Measurements from ENCODE around the gene EPB42. TPM values are rescaled to one million over a fixed set of nuclear protein-coding genes. Genes with fewer than 3 reads are reported as not detected.
"Not testable (repeated sequence)": the region's sequence is repeated elsewhere in the genome, so short reads cannot be mapped to it uniquely, and the experiment has no call there.

EPB42 gene
- polyA plus RNA-seq, 1 donor (not counting 4 experiments of a cell fraction or from before 2014, with no cell fraction given): not detected

DNA sequence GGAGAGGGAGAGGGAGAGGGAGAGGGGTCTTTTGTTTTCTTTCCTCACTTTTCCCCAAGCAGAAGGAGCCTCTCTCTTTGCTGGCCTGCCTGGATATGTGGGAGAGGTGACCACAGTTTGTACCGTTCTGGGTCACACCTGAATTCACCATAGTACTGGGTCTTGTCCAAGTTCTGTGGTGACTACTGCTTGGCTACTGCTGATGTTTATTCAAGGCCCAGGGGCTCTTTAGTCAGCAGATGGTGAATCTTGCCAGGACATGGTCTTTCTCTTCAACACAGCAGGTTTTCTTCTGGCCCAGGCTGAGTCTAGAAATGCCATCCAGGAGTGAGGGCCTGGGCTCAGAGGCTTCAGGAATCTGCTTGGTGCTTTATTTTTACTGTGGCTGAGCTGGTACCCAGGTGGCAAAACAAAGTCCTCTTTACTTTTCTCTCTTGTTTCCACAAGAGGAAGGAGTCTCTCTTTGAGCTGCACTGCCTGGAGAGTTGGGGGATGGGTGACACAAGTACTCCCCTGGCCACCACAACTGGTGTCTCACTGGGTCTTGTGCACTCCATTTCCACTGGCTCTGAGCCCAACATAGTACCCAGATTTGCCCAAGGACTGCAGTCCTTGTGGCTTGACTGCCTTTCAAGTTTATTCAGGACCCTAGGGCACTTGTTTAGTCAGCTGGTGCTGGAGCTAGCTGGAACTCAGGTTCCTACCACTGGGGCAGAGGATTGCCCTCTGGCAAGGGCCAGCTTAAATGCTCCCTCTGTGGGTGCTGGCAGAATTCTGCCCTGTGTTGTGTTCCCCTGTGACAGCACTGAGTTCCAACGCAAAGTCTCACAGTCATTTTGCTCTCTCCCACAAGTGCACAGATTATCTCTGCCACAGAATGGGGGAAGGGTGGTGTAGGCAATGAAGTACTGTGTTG is 52.4 kb downstream of the EPB42 start:
- H3K27me3 ChIP-seq (ENCODE audit: control insufficient read depth, extremely low read depth, insufficient read depth, low read length): no peaks in the 10 kb centered on the region
- H3K9me3 ChIP-seq (ENCODE audit: control insufficient read depth, low read depth, low read length): no peaks in the 10 kb centered on the region
- no peaks in the 10 kb centered on the region for H3K36me3 ChIP-seq (ENCODE audit: control insufficient read depth in 2 of 2, extremely low read depth in 1 of 2, insufficient read depth in 2 of 2, low read length in 2 of 2)
- no peaks in the 10 kb centered on the region for H3K79me2 ChIP-seq (ENCODE audit: control insufficient read depth, insufficient read depth, low read length)
- peaks cover 17% of the 10 kb centered on the region for H3K4me1 ChIP-seq (ENCODE audit: control insufficient read depth, extremely low read depth, insufficient read depth, low read length)
- H3K27ac ChIP-seq (ENCODE audit: control insufficient read depth, insufficient read depth, low read length): peak overlapping the region; percentile 16
- TF ChIP-seq EZH2 (IDR thresholded peaks at IDR 0.05; ENCODE audit: low read length): no peak
- TF ChIP-seq, protein P1, sequence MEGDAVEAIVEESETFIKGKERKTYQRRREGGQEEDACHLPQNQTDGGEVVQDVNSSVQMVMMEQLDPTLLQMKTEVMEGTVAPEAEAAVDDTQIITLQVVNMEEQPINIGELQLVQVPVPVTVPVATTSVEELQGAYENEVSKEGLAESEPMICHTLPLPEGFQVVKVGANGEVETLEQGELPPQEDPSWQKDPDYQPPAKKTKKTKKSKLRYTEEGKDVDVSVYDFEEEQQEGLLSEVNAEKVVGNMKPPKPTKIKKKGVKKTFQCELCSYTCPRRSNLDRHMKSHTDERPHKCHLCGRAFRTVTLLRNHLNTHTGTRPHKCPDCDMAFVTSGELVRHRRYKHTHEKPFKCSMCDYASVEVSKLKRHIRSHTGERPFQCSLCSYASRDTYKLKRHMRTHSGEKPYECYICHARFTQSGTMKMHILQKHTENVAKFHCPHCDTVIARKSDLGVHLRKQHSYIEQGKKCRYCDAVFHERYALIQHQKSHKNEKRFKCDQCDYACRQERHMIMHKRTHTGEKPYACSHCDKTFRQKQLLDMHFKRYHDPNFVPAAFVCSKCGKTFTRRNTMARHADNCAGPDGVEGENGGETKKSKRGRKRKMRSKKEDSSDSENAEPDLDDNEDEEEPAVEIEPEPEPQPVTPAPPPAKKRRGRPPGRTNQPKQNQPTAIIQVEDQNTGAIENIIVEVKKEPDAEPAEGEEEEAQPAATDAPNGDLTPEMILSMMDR (optimal IDR thresholded peaks at IDR 0.05 in 1 of 3, IDR thresholded peaks at IDR 0.05 in 1 of 3, conservative IDR thresholded peaks at IDR 0.05 in 1 of 3; ENCODE audit: extremely low read depth in 1 of 3, insufficient read depth in 2 of 3, low read length in 3 of 3): peak in 1 of 3 experiments; percentile 13
- no peak overlapping the region for H3K4me3 ChIP-seq (ENCODE audit: control insufficient read depth in 2 of 3, extremely low read depth in 1 of 3, insufficient read depth in 2 of 3, low read depth in 1 of 3, low read length in 3 of 3)
- H2AFZ ChIP-seq (ENCODE audit: control insufficient read depth, low read length): peak overlapping the region; percentile 23
- H3K4me2 ChIP-seq (ENCODE audit: control insufficient read depth, extremely low read depth, insufficient read depth, low read depth, low read length): peak overlapping the region; percentile 19
- no peaks in the 10 kb centered on the region for H3K9me1 ChIP-seq (ENCODE audit: control insufficient read depth, extremely low read depth, insufficient read depth, low read length)
- dilution Hi-C loops (cut with MboI; ENCODE audit: extremely low pct_ligation_motif_present, low sequenced_read_pairs): no loop called here
- peak; percentile 54 for DNase-seq (ENCODE audit: low read depth, low spot score)
- no peaks in the 10 kb centered on the region for H4K20me1 ChIP-seq (ENCODE audit: control insufficient read depth, extremely low read depth, insufficient read depth, low read length)
- H3K9ac ChIP-seq (ENCODE audit: control insufficient read depth, extremely low read depth, insufficient read depth, low read length): peak overlapping the region; percentile 2
- peak; percentile 97 for FAIRE-seq

DNA sequence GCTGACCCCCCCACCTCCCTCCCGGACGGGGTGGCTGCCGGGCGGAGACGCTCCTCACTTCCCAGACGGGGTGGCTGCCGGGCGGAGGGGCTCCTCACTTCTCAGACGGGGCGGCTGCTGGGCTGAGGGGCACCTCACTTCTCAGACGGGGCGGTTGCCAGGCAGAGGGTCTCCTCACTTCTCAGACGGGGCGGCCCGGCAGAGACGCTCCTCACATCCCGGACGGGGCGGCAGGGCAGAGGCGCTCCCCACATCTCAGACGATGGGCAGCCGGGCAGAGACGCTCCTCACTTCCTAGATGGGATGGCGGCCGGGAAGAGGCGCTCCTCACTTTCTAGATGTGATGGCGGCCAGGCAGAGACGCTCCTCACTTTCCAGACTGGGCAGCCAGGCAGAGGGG is 53.6 kb downstream of the EPB42 start:
- H3K4me1 ChIP-seq (ENCODE audit: control insufficient read depth, extremely low read depth, insufficient read depth, low read length): peaks cover 17% of the 10 kb centered on the region
- DNase-seq (ENCODE audit: low read depth, low spot score); H3K27ac ChIP-seq (ENCODE audit: control insufficient read depth, insufficient read depth, low read length); H3K9me1 ChIP-seq (ENCODE audit: control insufficient read depth, extremely low read depth, insufficient read depth, low read length); H3K4me3 ChIP-seq (ENCODE audit: control insufficient read depth in 2 of 3, extremely low read depth in 1 of 3, insufficient read depth in 2 of 3, low read depth in 1 of 3, low read length in 3 of 3); H3K9me3 ChIP-seq (ENCODE audit: control insufficient read depth, low read depth, low read length); H3K79me2 ChIP-seq (ENCODE audit: control insufficient read depth, insufficient read depth, low read length); H3K27me3 ChIP-seq (ENCODE audit: control insufficient read depth, extremely low read depth, insufficient read depth, low read length); H3K9ac ChIP-seq (ENCODE audit: control insufficient read depth, extremely low read depth, insufficient read depth, low read length); FAIRE-seq; H2AFZ ChIP-seq (ENCODE audit: control insufficient read depth, low read length); H3K36me3 ChIP-seq (ENCODE audit: control insufficient read depth in 2 of 2, extremely low read depth in 1 of 2, insufficient read depth in 2 of 2, low read length in 2 of 2); H4K20me1 ChIP-seq (ENCODE audit: control insufficient read depth, extremely low read depth, insufficient read depth, low read length); dilution Hi-C loops (cut with MboI; ENCODE audit: extremely low pct_ligation_motif_present, low sequenced_read_pairs); H3K4me2 ChIP-seq (ENCODE audit: control insufficient read depth, extremely low read depth, insufficient read depth, low read depth, low read length): not testable (repeated sequence)
